Measurements from ENCODE around the gene KRT2. TPM values are rescaled to one million over a fixed set of nuclear protein-coding genes. Genes with fewer than 3 reads are reported as not detected.

The KRT2 gene
- total and polyA plus RNA-seq, 10 of the 15 experiments (the other 5 are each of a cell fraction or from before 2014, with no cell fraction given): 0.08 to 0.12 TPM; not detected in 8

DNA sequence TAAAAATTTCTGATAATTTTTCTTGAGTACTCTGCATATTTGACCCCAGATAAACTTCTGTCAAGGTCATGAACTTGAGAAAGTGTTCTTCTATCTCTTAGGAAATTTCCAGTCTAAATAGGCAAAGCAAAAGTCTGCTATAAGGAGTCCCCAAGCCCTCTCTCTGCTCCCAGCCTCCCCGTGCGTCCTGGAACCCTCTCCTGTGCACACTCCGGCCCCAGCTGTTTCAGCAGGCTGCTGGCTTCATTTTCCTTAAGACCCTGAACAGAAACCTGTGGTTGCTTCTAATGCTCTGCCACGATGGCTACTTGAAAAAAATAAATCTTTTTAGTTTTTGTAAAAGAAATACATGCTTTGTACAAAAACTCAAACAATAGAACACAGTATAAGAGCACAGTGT is 14.7 kb downstream of the KRT2 start:
- H3K9me3 ChIP-seq (replicated peaks; ENCODE audit: control insufficient read depth, insufficient read depth, low read length): no peaks in the 10 kb centered on the region
- DNase-seq (ENCODE audit: low read depth, low spot score) (no peak), ATAC-seq (no peak), FAIRE-seq (no peak)
- ChIA-PET RAD21 (ENCODE audit: unreplicated experiment) (no interaction called here), SMC1A (ENCODE audit: uncharacterized antibody, unreplicated experiment) (no interaction called here), CTCF (no interaction called here), POLR2A (no interaction called here)
- no peak overlapping the region for H3K4me3 ChIP-seq
- no peak overlapping the region for H3K27ac ChIP-seq (ENCODE audit: control insufficient read depth, insufficient read depth)
- H3K79me2 ChIP-seq (ENCODE audit: control insufficient read depth, insufficient read depth, low read length): no peaks in the 10 kb centered on the region
- peaks cover 3 to 4% of the 10 kb centered on the region in 2 experiments; a peak in 2 of 4 replicates for H3K27me3 ChIP-seq (replicated peaks in 1 of 2; ENCODE audit: control insufficient read depth in 2 of 2, insufficient read depth in 2 of 2, low read length in 1 of 2)
- no TSS peak for BruUV-seq (replicated peaks)
- no peak overlapping the region for H2AFZ ChIP-seq (ENCODE audit: control insufficient read depth, low read depth, low read length)
- H3K36me3 ChIP-seq (ENCODE audit: control insufficient read depth in 2 of 2, insufficient read depth in 2 of 2, low read length in 1 of 2): no peaks in the 10 kb centered on the region
- intact Hi-C loops (cut with micrococcal nuclease; ENCODE audit: unreplicated experiment): no loop called here
- no peaks in the 10 kb centered on the region for H4K20me1 ChIP-seq (ENCODE audit: control insufficient read depth, insufficient read depth)
- 28% methylated on average over 4 of the region's 4 CpGs for WGBS (ENCODE audit: insufficient coverage, insufficient replicate concordance, low lambda C conversion rate, missing lambda C conversion rate)
- no peak overlapping the region for H3K4me2 ChIP-seq (ENCODE audit: control insufficient read depth, insufficient read depth)
- in situ Hi-C loops (cut with MboI): no loop called here
- H3K9ac ChIP-seq (ENCODE audit: control insufficient read depth, insufficient read depth, low read length): no peak overlapping the region
- no peaks in the 10 kb centered on the region for H3K4me1 ChIP-seq (ENCODE audit: control insufficient read depth, insufficient read depth, low read length)
- TF ChIP-seq MEF2B (IDR thresholded peaks at IDR 0.05; ENCODE audit: partially characterized antibody, poor library complexity, severe bottlenecking) (no peak), ZNF217 (IDR thresholded peaks at IDR 0.05) (no peak), NR2C1 (IDR thresholded peaks at IDR 0.05) (no peak), STAT3 (IDR thresholded peaks at IDR 0.05; ENCODE audit: low read depth, low read length) (no peak), CBFB (IDR thresholded peaks at IDR 0.05; ENCODE audit: low read depth) (no peak), KDM1A (IDR thresholded peaks at IDR 0.05; ENCODE audit: borderline replicate concordance) (no peak), MYC (IDR thresholded peaks at IDR 0.05; ENCODE audit: insufficient read depth, insufficient read length, insufficient replicate concordance, low read length, severe bottlenecking) (no peak), PAX8 (IDR thresholded peaks at IDR 0.05) (no peak), IRF4 (IDR thresholded peaks at IDR 0.05; ENCODE audit: low read depth, low read length) (no peak), SUZ12 (IDR thresholded peaks at IDR 0.05; ENCODE audit: unreplicated experiment) (no peak), RAD51 (IDR thresholded peaks at IDR 0.05) (no peak), BCL3 (IDR thresholded peaks at IDR 0.05; ENCODE audit: borderline replicate concordance, insufficient read depth, low read depth, low read length, poor library complexity, severe bottlenecking) (no peak), MAX (IDR thresholded peaks at IDR 0.05; ENCODE audit: low read depth, low read length) (no peak), ZNF207 (IDR thresholded peaks at IDR 0.05; ENCODE audit: borderline replicate concordance) (no peak), TCF3 (IDR thresholded peaks at IDR 0.05; ENCODE audit: borderline replicate concordance, insufficient read depth, low read depth, low read length) (no peak)
- TF ChIP-seq, protein P1, sequence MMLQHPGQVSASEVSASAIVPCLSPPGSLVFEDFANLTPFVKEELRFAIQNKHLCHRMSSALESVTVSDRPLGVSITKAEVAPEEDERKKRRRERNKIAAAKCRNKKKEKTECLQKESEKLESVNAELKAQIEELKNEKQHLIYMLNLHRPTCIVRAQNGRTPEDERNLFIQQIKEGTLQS (IDR thresholded peaks at IDR 0.05; ENCODE audit: borderline replicate concordance, extremely low read depth, low read depth, low read length): no peak
- TF ChIP-seq, protein P2, sequence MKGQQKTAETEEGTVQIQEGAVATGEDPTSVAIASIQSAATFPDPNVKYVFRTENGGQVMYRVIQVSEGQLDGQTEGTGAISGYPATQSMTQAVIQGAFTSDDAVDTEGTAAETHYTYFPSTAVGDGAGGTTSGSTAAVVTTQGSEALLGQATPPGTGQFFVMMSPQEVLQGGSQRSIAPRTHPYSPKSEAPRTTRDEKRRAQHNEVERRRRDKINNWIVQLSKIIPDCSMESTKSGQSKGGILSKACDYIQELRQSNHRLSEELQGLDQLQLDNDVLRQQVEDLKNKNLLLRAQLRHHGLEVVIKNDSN (IDR thresholded peaks at IDR 0.05; ENCODE audit: borderline replicate concordance, extremely low read length, insufficient read depth, low read depth, low read length): no peak
- TF ChIP-seq, protein P3, sequence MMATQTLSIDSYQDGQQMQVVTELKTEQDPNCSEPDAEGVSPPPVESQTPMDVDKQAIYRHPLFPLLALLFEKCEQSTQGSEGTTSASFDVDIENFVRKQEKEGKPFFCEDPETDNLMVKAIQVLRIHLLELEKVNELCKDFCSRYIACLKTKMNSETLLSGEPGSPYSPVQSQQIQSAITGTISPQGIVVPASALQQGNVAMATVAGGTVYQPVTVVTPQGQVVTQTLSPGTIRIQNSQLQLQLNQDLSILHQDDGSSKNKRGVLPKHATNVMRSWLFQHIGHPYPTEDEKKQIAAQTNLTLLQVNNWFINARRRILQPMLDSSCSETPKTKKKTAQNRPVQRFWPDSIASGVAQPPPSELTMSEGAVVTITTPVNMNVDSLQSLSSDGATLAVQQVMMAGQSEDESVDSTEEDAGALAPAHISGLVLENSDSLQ (IDR thresholded peaks at IDR 0.05): no peak

All from GM12878 (cell line).